GM18499 (cell line): ENCODE results near the gene SMAD1.
"Not testable (repeated sequence)": the region's sequence is repeated elsewhere in the genome, so short reads cannot be mapped to it uniquely, and the experiment has no call there.

Source experiments
- ATAC-seq: cut with Tn5 transposase; IDR thresholded peaks from one replicate; pipeline ENCODE4 v1.9.1; 2021; ENCODE audit warnings: moderate number of reproducible peaks; ENCODE audit not compliant: insufficient read depth, unreplicated experiment

Gene SMAD1

DNA sequence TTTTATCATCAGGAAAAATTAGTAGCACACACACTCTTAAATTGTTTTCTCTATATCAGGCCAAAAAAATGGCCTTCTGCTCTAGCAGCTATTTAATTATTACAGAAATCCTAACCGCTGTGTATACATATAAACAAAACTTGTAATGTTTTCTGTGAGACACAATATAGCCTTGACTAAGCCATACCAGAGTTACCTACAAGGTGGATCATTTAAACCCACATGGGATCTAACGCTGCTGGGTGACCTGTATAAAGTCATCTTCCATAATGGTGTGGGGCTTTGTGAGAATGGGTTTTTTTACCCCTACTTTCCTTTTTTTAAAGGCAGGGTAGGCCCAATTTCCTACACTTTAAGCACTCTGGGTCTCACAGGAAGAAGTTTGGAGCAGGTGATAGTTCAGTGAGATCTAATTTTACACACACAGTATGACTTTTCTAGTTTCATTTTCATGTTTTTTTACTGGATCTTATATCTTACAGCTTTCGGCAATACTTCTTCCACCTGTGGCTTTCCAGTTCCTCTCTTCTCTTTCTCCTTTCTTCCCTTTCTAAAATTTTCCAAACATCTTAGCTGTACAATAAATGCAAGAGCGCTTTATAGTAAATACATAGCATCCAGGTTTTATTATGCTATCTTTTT is 70.6 kb downstream of the SMAD1 start:
- ATAC-seq, result peak; percentile 66

DNA sequence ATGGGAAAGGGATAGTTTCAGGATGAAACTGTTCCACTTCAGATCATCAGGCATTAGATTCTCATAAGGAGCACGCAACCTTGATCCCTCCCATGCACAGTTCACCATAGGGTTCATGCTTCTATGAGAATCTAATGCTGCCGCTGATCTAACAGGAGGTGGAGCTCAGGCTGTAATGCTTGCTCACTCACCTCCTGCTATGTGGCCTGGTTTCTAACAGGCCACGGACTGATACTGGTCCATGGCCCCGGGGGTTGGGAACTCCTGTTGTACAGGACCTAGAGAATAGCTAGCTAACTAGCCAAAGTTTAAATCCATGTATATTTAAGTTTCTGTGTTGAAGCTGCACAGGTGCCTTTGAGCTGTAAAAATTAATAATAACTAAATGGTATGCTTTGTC is 71.7 kb downstream of the SMAD1 start:
- ATAC-seq, result no peak

DNA sequence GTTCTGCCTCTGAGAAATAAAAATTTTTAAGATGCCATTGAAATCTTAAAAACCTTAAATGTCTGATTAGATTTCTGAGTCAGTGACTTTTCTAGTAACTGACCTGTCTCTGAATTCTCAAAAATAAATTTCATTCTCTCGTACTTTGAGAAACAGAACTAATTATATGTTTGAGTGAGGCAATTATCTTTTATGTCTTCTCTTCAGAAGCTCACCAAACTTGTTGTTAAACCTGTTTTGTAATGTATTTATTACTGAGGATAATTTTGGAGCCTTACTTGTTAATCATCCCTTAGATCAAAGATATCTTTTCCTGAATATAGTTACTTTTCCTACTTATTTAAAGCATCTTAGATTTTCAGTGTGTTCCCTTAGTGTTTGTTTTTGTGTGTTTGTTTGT is 73.0 kb downstream of the SMAD1 start:
- no peak for ATAC-seq

DNA sequence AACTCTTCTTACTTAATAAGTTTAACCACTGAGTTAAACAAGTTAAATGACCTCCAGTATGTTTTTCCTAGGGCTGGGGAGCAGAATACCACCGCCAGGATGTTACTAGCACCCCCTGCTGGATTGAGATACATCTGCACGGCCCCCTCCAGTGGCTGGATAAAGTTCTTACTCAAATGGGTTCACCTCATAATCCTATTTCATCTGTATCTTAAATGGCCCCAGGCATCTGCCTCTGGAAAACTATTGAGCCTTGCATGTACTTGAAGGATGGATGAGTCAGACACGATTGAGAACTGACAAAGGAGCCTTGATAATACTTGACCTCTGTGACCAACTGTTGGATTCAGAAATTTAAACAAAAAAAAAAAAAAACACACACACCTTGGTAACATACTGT is 76.1 kb downstream of the SMAD1 start:
- peak; percentile 78 for ATAC-seq

DNA sequence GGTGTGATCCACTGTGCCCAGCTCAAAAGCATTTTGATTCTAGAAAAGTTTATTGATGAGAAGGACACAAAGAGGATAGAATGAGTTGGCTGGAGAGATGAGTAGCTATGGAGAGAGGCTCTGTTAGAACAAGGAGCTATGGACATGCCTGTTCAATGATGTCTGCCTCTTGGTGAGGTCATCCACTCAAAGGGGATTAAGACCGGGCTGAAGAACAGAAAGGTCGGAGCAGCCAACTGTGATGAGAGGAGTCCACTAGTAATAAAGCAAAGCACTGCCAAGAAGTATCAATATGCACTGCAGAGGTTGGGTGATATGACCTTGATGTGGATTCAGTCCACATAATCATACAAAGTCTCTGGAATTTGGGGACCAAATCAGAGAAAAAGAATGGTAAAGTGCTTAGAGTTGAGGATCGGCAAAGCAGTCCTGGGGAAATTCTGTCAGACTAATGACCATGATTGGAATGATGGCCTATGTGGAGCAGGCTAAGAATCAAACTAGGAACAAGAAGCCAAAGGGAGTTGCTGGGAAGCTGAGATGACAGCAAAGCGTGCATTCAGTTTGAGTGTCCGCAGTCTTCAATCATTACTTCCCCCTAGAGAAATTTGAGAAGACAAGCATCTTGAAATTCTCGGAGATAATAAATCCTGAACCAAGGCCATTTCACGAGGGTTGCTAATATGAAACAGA is 81.8 kb downstream of the SMAD1 start:
- ATAC-seq, result no peak

DNA sequence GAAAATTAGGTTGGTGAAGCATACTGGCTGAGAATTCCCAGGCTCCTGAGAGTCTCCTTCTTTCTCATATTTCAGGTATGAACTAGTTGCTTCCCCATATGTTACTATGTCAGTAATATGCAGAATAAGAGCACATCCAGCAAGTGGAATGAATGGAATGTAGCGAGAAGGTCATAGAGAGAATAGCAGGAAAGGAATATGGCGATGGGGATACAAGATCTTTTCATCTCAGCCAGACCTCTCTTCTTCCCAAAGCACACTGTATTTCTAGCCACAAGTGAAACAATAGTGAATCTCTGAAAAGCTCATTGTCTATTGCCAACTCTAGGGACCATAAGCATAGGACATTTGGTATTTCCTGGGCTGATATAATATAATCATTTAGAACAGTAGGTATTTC is 82.9 kb downstream of the SMAD1 start:
- ATAC-seq, result no peak

DNA sequence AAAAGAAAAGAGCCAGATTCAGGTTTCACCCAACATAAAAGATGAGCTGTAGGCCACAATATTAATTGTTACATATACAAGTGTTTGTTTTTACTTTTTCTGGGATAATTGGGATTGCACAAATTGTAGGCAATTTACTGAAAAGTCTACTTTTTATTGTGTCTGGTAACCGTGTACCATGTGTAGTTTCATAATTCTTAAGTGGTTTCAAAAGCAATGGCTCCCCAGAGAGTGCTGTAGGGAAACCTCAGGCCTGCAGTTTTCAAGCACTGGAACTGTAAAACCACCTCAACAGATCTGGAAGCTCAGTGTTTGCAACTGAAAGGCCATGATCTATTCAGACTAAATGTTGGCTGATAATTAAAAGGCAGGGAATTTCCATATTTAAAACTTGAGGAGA is 83.7 kb downstream of the SMAD1 start:
- ATAC-seq, result no peak

DNA sequence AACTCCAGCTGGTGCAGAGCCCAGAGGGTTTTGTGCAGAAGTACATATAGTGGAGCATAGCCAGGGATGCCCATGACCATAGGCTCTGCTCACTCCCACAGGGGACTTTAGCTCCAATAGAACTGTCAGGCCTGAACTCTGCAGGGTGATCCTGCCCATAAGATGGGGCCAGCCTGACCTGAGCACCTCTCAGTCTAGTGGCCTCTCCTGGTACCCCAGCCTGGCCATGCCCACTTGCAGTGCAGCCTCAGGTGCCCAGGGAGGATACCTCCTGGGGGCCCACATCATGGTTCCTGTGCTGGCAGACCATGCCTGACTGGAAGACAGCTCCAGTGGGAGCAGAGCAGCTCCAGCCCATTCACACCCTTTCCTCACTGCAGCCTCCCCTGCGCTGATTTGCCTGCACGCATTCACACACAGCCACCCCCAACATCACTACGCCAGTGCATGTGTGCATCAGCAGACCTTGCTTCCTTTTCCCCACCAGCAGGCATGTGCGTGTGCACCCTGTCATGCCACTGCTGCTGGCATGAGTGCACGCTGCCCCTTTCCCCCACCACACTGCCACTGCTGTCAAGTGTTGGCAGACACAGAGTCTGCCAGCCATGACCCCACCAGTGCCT is 84.5 kb downstream of the SMAD1 start:
- no peak for ATAC-seq

DNA sequence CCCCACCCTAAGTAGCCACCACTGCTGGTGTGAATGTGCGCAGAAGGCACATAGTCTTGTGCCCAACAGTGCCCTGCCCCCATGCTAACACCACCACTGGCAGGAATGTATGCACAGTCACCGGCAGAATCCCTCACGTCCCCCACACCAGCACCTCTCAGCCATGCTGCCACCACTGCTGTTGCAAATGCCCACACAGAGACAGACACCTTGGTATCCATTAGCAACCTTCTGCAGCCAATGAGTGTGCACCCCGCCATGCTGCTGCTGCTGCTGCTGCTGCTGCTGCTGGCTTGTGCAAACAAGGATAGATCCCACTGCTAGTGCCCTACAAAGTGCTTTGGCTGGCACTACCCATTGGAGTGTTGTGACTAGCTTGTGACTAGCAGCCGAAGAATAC is 85.1 kb downstream of the SMAD1 start:
- ATAC-seq, result no peak

DNA sequence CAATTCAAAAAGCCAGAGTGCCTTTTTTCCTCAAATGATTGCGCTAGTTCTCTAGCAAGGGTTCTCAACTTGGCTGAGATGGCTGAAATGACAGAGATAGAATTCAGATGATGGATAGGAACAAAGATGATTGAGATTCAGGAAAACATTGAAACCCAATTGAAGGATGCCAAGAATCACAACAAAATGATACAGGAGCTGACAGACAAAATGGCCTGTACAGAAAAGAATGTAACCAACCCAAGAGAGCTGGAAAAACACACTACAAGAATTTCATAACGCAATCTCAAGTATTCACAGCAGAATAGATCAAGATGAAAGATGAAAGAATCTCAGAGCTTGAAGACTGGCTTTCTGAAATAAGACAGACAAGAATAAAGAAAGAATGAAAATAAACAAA is 85.9 kb downstream of the SMAD1 start:
- no peak for ATAC-seq

DNA sequence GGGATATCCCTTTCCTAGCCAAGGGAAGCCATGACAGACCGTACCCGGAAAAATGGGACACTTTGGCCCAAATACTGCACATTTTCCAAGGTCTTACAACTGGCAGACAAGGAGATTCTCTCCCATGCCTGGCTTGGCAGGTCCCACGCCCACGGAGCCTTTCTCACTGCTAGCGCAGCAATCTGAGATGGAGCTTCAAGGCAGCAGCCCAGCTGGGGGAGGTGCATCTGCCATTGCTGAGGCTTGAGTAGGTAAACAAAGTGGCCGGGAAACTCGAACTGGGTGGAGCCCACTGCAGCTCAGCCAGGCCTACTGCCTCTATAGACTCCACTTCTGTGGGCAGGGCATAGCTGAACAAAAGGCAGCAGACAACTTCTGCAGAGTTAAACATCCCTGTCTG is 92.9 kb downstream of the SMAD1 start:
- ATAC-seq, result not testable (repeated sequence)

DNA sequence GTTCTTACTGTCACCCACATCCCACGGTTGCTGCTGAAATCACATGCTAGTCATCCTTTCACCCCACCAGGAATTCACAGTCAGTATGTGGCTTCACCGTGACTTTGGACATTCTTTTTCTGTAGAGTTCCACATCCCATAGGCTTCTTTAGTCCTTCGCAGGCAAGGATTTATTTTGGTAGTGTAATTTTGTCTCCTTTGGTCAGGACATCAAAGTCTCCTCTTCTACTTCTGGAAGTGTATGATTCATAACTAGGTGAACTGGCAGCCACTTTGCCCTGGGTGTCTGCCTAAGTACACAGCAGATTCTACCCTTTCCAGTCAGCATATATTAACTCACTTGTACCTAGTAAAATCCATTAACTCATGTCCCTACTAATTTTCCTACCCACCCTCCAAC is 99.3 kb downstream of the SMAD1 start:
- ATAC-seq, result no peak

DNA sequence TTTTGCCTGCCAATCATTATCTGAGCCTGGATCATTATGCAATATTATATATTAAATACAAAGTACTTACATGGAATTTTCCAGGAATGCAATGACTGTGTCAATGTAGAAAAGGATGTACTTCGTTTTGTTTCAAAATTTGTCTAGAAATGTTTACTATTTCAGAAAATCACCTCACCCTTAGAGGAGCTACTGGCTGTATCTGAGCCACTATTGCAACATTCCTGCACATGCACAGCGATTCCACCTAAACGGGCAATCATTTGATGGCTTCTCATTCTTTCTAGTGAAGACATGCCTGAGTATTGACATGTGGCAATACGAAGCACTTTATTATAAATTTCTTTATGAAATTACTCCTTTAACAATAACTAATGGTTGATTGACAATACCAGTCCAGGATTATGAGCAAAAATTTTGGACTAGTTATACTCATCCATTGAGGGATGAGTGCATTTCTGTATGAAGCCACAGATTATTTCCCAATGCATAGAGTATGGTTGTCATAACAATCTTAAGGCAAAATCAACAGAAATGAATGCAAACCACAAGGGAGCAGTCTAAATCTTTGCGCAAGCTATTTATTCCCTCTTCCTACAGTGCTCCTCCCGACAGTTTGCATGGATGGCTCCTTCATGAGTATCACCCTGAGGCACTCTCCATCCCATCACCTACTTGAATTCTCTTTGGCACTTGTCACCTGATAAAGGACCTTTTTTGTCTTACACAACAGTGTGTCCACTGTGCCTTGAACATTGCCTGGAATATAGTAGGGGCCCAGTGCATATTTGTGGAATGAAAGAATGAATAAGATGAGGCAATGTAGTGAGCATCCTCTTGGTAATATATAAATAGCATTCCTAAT is 101.8 kb downstream of the SMAD1 start:
- ATAC-seq, result no peak

DNA sequence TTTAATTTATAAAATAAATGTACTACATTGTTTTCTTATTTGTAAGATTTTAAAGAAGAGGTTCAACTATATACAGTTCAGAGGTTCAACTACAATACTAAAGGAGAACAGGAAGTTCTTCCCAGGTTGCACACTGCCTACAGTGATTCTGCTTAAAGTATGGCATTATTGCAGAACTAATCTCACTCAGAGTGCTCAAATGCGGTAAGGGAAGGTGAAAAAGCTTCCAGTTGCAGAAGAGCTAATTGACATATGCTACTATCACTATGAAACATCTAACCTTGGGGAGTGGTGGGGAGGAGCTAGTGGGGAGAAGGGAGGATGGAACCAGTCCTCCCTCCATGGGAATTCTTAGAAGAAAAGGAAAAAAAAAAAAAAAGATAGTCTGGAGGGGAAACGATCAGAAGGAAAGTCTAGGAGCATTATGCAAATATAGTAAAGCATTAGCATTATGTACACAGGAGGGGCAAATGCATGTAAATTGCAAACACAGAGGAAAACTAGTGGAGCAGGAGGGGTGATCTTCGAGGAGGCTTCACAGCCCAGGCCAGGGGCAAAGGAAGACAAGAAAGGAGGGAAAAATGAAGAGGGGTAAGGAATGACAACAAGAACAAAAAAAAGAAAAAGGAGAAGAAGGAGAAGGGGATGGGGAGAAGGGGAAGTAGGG is 105.6 kb downstream of the SMAD1 start:
- no peak for ATAC-seq

DNA sequence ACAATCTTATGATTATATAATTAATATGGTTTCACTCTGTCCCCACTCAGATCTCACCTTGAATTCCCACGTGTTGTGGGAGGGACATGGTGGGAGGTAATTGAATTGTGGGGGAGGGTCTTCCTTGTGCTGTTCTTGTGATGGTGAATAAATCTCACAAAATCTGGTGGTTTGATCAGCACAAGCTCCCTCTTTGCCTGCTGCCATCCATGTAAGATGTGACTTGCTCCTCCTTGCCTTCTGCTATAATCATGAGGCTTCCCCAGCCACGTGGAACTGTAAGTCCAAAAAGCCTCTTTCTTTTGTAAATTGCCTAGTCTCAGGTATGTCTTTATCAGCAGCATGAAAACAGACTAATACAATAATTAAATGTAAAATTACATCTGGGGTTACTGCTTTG is 107.7 kb downstream of the SMAD1 start:
- not testable (repeated sequence) for ATAC-seq

DNA sequence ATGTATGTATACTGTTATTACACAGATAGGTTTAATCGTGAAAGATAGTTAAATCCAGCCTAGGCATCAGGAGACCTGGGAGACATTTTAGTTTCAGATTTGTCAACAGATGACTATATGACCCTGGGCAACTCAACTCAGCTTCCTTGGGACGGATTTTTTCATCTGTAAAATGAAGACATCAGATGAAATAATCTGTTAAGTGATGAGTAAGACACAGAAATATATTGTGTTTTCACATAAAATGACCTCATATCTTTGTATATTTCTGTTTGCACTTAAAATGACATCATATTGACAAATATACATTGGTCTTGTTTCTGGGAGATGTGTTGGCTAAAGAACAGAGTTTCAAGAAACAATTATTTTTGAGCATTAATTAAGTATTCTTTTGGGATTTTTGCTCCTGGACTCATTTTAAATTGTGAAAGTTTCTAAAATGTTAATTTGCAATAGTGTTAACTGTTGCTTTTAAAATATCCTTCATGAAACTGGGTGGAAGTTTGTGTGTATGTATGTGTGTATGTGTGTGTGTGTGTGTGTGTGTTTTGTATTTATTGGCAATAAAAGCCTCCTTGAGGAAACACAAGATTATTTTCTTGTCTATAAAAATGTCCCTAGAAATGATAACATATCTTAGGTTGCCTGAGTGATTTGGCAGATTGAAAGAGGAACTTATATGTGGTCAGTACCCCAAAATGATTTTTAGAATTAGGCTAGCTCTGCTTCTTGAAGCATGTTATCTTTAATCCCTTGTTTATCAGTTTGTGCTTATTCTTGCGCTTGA is 108.5 kb downstream of the SMAD1 start:
- no peak for ATAC-seq

DNA sequence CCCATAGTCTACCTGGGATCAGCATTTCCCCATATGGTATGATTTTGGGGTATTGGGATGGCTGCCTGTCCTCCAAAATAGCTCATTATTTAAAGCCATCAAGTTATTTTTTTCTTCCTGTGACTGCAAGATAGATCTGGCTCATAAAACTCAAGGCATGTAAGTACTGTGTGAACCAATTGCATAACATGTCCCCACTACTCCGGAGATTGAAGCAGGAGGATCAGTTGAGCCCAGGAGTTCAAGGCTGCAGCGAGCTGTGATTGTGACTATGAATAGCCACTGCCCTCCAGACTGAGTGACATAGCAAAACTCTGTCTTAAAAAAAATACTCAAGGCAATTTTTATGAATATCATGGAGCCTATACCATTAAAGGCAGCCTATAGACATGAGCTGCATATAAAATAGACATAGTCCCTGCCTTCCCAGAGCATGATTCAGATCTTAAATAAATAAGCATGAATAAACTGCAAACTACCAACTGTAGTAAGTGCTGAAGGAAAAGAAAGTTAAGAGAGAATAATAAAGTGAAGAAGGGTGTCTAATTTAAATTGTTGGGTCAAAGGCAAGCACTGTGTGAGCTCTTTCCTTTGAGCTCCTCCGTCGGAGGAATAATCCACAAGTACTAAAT is 120.6 kb downstream of the SMAD1 start:
- ATAC-seq, result no peak

DNA sequence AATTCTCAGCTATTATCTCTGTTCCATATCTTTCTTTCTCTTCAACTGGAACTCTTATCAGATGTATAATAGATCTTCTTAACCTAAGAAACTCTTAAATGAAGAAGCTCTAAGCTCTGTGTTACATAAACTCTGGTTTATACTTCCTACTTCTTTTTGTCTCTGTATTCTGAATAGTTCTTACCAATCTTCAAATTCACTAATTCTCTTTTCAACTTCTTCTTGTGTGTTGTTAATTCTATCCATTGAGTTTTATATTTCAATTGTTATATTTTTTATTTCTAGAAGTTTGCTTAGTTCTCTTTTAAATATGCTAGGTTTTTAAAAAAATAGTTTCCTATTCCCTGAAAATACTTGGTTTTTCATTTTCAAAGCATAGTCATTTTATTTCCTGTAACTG is 124.3 kb downstream of the SMAD1 start:
- no peak for ATAC-seq
